Epithelial cell of esophagus (primary cell): ENCODE results near the gene SPATA7.

Source experiments
- DNase-seq: peaks from one replicate; pipeline ENCODE4 v3.0.0; 2010; ENCODE audit warnings: low read depth
- H3K4me3 ChIP-seq: 2 replicates; pipeline ENCODE4 v1.5.1; 2011; ENCODE audit warnings: mild to moderate bottlenecking, low read length, control low read depth
- CTCF ChIP-seq: IDR thresholded peaks from 2 replicates; pipeline ENCODE4 v1.5.1; 2011; ENCODE audit warnings: low read depth, mild to moderate bottlenecking, low read length, control low read depth, inconsistent platforms; ENCODE audit not compliant: insufficient read depth; ENCODE audit errors: missing control alignments

Gene SPATA7

GRCh38 chr14:88481794-88482193 lies 96.3 kb downstream of the SPATA7 start:
- DNase-seq = no peak
- TF ChIP-seq CTCF = no peak
- H3K4me3 ChIP-seq = no peak overlapping the region

GRCh38 chr14:88482524-88482923 lies 97.1 kb downstream of the SPATA7 start:
- DNase-seq = no peak
- H3K4me3 ChIP-seq = no peak overlapping the region
- TF ChIP-seq CTCF = no peak
